Stimulated activated effector memory CD8-positive, alpha-beta T cell treated with anti-CD3 and anti-CD28 coated beads, Interleukin-12 subunit alpha, Interleukin-12 subunit beta, amount 100 ng/mL, for 72 hours (primary cell): ENCODE results near the gene INVS.
"Not testable (repeated sequence)": the region's sequence is repeated elsewhere in the genome, so short reads cannot be mapped to it uniquely, and the experiment has no call there.

Source experiments
- ATAC-seq: fragments of 150-1000 bp; cut with Tn5 transposase; 2 replicates; pipeline ENCODE4 v1.10.0; 2021
- DNase-seq, 2 donors: peaks; one replicate each; pipeline ENCODE4 v3.0.0; 2021 to 2022; ENCODE audit warnings: low spot score in 2 of 2
- H3K27ac Mint-ChIP-seq: one replicate; pipeline ENCODE4 v1.8.0; 2022; ENCODE audit warnings: mild to moderate bottlenecking, mixed read lengths
- H3K36me3 Mint-ChIP-seq: one replicate; pipeline ENCODE4 v1.8.0; 2022; ENCODE audit warnings: mild to moderate bottlenecking, mixed read lengths
- H3K4me1 Mint-ChIP-seq: one replicate; pipeline ENCODE4 v1.8.0; 2022; ENCODE audit warnings: mixed read lengths
- H3K4me3 Mint-ChIP-seq: one replicate; pipeline ENCODE4 v1.8.0; 2022; ENCODE audit warnings: mild to moderate bottlenecking, mixed read lengths
- H3K9me3 Mint-ChIP-seq: one replicate; pipeline ENCODE4 v1.8.0; 2022; ENCODE audit warnings: mixed read lengths

The INVS gene

DNA sequence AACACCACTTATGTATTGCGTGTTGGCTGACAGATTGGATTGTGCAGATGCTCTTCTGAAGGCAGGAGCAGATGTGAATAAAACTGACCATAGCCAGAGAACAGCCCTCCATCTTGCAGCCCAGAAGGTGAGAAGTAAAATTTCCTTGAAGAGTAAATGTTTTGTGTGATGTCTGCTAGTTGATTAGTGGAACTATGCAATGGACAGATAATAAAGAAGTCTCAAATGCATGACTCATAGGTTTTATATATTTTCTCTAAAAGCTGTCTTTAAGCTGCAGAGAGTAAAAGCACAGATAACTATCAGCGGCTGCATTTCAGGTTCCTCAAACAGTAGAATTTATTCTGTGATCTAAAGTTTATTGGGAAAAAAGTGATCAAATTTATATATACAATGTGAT is 27.4 kb downstream of the INVS start:
- no peak overlapping the region for H3K4me3 Mint-ChIP-seq
- no peak for ATAC-seq
- no peaks in the 10 kb centered on the region for H3K4me1 Mint-ChIP-seq
- H3K27ac Mint-ChIP-seq, result no peak overlapping the region
- no peaks in the 10 kb centered on the region for H3K9me3 Mint-ChIP-seq
- peaks cover 36% of the 10 kb centered on the region for H3K36me3 Mint-ChIP-seq
- DNase-seq, result no peak

DNA sequence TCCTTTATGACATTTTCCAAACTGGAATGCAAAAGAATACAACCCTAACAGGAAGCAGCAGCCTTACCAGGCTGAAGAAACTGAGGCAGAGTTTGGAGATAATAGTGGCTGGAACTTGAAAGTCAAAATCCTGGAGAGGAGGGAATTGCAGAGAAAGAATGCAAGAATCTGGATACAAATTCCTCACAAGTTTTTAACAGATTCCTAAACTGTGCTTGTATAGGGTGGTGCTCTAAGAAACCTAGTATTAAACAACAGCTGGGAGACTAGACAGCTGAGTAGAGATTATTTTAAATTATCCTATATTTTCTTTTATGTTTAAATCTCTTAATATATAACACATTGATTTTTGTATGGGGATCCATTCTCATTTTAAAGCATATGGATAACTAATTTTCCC is 30.7 kb downstream of the INVS start:
- Mint-ChIP-seq H3K36me3 (peaks cover 36% of the 10 kb centered on the region), H3K27ac (no peak overlapping the region), H3K4me3 (no peak overlapping the region), H3K4me1 (peaks cover 9% of the 10 kb centered on the region), H3K9me3 (no peaks in the 10 kb centered on the region)
- DNase-seq (no peak), ATAC-seq (no peak)

DNA sequence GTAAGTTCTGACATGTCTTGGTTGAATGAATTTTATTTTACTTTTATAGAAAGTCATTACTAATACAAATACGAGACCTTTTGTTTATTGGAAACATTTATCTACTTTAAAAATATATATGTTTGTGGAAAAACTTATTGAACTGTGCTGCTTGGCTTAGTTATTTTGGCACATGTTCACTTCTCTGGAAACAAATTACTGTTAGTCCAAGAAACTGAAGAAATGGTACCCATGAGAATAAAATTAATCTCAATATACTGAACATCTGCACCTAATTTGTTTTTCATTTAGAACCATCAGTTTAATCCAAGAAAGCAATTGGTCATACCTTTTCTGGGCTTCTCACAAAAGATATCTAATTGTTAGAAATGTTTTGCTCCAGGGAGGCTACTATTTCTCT is 32.2 kb downstream of the INVS start:
- H3K27ac Mint-ChIP-seq, result no peak overlapping the region
- no peak for DNase-seq
- H3K4me1 Mint-ChIP-seq, result peaks cover 9% of the 10 kb centered on the region
- peaks cover 33% of the 10 kb centered on the region for H3K36me3 Mint-ChIP-seq
- no peak overlapping the region for H3K4me3 Mint-ChIP-seq
- no peak for ATAC-seq
- no peaks in the 10 kb centered on the region for H3K9me3 Mint-ChIP-seq

DNA sequence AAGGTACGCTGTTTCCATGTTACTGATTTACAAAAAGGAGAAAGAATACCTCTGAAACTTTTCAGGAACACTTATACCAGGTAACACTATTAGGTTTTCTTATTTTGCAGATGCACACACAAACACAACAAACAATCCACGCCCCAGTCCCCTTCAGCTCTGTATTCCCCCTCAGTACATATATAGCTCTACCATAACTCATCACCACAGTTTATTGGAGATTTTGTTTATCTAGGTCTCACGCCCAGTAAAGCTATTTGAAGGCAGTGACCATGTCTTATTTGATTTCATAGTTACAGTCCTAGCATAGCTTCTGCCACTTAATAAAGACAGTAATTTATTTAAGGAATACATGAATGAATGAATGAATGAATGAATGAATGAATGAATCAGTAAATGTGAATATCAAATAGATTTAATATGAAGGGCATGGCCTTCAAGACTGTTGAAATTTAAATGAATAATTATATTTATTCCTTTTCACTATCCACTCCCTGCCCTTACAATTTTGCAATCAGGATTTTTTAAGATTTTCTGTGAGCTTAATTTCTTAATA is 32.9 kb downstream of the INVS start:
- DNase-seq (no peak), ATAC-seq (no peak)
- peaks cover 9% of the 10 kb centered on the region for H3K4me1 Mint-ChIP-seq
- peaks cover 26% of the 10 kb centered on the region for H3K36me3 Mint-ChIP-seq
- no peak overlapping the region for H3K4me3 Mint-ChIP-seq
- no peak overlapping the region for H3K27ac Mint-ChIP-seq
- H3K9me3 Mint-ChIP-seq, result no peaks in the 10 kb centered on the region

DNA sequence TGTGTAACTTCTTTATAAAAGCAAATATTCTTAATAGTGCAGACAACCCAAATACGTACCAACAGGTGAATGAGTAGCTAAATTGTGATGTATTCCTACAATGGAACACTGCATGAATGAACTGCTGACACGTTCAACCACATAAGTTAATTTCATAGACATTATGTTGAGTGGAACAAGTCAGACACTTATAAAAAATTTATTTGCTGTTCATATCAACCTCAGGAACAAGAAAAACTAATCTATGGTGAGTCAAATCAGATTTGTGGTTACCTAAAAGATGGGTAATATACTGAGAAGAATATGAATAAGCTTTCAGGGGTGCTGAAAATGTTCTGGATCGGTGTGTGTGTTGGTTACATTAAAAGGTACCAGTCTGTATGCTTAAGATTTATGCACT is 35.7 kb downstream of the INVS start:
- DNase-seq (no peak), ATAC-seq (peak; percentile 86)
- Mint-ChIP-seq H3K9me3 (no peaks in the 10 kb centered on the region), H3K4me3 (no peak overlapping the region), H3K27ac (no peak overlapping the region), H3K4me1 (peaks cover 9% of the 10 kb centered on the region), H3K36me3 (peaks cover under 1% of the 10 kb centered on the region)

DNA sequence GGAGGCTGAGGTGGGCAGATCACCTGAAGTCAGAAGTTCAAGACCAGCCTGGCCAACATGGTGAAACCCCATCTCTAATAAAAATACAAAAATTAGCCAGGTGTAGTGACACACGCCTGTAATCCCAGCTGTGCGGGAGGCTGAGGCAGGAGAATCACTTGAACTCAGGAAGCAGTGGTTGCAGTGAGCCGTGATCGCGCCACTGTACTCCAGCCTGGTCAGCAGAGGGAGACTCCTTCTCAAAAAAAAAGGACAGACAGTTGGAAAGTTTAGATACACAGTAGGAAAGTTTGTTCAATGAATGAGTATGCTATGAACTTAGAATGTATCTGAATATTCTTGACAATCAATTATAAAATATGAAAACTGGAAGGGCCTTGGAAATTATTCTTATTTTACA is 37.8 kb downstream of the INVS start:
- not testable (repeated sequence) for H3K4me1 Mint-ChIP-seq, DNase-seq, H3K9me3 Mint-ChIP-seq, H3K27ac Mint-ChIP-seq, H3K4me3 Mint-ChIP-seq, ATAC-seq, H3K36me3 Mint-ChIP-seq

DNA sequence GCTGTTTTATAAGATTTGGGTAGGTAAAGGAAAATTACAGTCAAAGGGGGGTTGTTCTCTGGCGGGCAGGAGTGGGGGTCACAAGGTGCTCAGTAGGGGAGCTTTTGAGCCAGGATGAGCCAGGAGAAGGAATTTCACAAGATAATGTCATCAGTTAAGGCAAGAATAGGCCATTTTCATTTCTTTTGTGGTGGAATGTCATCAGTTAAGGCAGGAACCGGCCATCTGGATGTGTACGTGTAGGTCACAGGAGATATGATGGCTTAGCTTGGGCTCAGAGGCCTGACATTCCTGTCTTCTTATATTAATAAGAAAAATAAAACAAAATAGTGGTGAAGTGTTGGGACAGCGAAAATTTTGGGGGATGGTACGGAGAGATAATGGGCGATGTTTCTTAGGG is 41.3 kb downstream of the INVS start:
- H3K4me3 Mint-ChIP-seq, H3K36me3 Mint-ChIP-seq, ATAC-seq, H3K27ac Mint-ChIP-seq, H3K4me1 Mint-ChIP-seq, H3K9me3 Mint-ChIP-seq, DNase-seq: not testable (repeated sequence)

DNA sequence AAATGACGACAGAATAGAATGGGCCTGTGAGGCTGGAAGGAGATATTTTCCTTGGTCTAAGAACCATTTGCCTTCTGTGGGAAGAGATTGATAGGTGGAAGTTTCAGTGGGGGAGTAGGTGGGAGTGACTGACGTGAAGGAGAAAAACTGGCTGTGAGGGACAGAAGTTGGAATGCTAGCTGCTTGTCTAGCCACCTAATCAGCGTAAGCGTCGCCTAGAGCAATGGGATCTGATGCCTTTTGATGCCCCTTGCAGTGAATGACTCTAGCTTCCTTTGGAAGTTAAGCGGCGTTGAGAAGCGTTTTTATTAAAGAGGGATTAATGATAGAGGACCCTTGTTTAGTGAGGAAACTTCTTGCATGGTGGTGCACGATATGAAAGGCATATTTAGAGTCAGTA is 42.8 kb downstream of the INVS start:
- H3K36me3 Mint-ChIP-seq, H3K9me3 Mint-ChIP-seq, H3K4me3 Mint-ChIP-seq, DNase-seq, H3K27ac Mint-ChIP-seq, ATAC-seq: not testable (repeated sequence)
- peaks cover 19% of the 10 kb centered on the region for H3K4me1 Mint-ChIP-seq

DNA sequence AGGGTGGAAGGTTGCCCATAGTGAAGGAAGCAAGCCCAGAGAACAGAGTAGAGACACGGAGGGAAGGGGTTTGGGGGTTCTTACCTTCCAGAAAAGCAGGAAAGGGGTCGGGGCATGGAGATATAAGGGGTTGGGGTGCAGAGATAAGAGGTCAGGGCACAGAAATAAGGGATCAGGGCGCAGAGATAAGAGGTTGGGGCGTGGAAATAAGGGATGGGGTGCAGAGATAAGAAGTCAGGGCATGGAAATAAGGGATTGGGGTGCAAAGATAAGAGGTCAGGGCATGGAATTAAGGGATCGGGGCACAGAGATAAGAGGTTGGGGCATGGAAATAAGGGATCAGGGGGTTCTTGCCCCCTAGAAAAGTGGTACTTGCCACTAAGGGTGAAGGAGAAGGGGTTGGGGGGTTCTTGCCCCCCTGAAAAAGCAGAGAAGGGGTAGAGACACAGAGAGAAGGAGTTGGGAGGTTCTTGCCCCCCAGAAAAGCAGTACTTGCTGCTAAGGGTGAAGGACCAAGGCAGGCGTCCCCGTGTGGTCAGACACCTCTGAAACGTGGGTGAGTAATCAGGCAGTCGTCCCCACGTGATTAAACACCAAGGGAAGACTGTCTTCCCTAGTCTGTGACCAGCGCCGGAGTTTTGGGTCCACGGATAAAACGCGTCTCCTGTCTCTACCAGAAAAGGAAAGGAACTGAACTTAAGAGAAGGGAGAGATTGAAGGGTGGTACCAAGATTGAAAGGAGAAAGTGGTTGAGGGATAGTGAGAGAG is 46.3 kb downstream of the INVS start:
- DNase-seq, H3K9me3 Mint-ChIP-seq, H3K4me3 Mint-ChIP-seq, ATAC-seq, H3K36me3 Mint-ChIP-seq: not testable (repeated sequence)
- Mint-ChIP-seq H3K27ac (peak overlapping the region; percentile 7), H3K4me1 (peaks cover 19% of the 10 kb centered on the region)

DNA sequence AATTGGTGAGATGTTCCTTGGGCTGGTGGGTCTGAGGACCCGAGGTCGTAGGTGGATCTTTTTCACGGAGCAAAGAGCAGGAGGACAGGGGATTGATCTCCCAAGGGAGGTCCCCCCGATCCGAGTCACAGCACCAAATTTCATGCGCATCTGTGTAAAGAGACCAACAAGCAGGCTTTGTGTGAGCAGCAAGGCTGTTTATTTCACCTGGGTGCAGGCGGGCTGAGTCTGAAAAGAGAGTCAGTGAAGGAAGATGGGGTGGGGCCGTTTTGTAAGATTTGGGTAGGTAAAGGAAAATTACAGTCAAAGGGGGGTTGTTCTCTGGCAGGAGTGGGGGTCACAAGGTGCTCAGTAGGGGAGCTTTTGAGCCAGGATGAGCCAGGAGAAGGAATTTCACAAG is 46.9 kb downstream of the INVS start:
- not testable (repeated sequence) for H3K36me3 Mint-ChIP-seq, H3K4me3 Mint-ChIP-seq, DNase-seq, H3K9me3 Mint-ChIP-seq, ATAC-seq
- peaks cover 19% of the 10 kb centered on the region for H3K4me1 Mint-ChIP-seq
- H3K27ac Mint-ChIP-seq, result peak overlapping the region; percentile 7

DNA sequence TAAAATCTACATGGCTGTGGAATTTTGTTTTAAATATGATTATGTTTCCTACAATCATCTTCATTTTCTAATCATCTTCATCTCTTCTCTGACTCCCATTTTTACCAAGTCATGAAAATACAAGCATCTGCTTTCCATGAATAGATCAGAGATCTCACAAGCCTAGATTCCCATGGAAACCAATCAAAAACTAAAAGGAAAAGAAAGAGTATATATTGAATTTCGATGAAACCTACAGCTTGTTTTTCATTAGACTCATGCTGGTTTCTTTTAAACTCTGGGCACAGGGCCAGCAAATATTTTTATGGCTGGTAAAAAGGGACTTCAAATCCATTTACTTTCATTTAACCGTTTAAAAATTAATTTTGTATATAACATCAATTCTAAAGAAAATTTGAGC is 51.2 kb downstream of the INVS start:
- Mint-ChIP-seq H3K4me1 (peaks cover 10% of the 10 kb centered on the region), H3K27ac (no peak overlapping the region), H3K4me3 (no peak overlapping the region), H3K9me3 (no peaks in the 10 kb centered on the region), H3K36me3 (no peaks in the 10 kb centered on the region)
- DNase-seq (no peak), ATAC-seq (no peak)

DNA sequence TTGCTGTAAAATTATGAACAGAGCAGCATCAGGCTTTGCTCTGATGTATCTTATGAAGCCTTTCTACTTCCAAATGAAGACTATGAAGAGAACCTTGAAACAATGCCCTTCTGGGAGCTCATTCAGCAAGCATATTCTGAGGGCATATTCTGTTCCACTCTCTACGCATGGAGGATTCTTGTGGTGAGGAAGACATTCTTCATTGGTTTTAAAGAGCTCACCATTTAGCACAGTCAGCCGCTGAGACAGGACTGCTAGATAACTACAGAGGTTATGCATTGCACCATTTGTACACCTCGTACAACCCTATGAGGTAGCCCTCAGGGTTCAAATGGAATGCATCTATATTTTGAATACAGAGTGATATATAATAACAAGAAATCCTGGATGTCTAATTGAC is 61.0 kb downstream of the INVS start:
- H3K4me1 Mint-ChIP-seq, result no peaks in the 10 kb centered on the region
- DNase-seq, result no peak
- H3K36me3 Mint-ChIP-seq, result no peaks in the 10 kb centered on the region
- no peak overlapping the region for H3K27ac Mint-ChIP-seq
- H3K9me3 Mint-ChIP-seq, result no peaks in the 10 kb centered on the region
- H3K4me3 Mint-ChIP-seq, result no peak overlapping the region
- no peak for ATAC-seq

DNA sequence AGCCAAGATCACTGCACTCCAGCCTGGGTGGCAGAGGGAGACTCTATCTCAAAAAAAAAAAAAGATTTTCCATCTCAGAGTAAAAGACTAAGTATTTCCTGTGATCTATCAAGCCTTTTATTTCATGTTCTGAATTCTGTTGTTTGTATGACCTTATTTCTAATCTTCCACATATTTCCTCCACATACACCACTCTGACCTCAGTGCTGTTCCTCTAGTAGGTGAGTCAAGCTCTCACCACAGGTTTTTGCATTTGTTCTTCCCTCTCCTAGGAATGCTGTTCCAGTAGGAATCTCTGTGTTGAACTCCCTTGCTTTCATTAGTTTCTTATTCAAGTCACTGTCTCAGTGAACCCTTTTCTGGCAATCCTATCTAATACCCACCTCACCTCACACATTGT is 68.1 kb downstream of the INVS start:
- no peaks in the 10 kb centered on the region for H3K36me3 Mint-ChIP-seq
- peaks cover 3% of the 10 kb centered on the region for H3K9me3 Mint-ChIP-seq
- H3K4me1 Mint-ChIP-seq, result no peaks in the 10 kb centered on the region
- DNase-seq (no peak), ATAC-seq (no peak)
- H3K4me3 Mint-ChIP-seq, result no peak overlapping the region
- no peak overlapping the region for H3K27ac Mint-ChIP-seq

DNA sequence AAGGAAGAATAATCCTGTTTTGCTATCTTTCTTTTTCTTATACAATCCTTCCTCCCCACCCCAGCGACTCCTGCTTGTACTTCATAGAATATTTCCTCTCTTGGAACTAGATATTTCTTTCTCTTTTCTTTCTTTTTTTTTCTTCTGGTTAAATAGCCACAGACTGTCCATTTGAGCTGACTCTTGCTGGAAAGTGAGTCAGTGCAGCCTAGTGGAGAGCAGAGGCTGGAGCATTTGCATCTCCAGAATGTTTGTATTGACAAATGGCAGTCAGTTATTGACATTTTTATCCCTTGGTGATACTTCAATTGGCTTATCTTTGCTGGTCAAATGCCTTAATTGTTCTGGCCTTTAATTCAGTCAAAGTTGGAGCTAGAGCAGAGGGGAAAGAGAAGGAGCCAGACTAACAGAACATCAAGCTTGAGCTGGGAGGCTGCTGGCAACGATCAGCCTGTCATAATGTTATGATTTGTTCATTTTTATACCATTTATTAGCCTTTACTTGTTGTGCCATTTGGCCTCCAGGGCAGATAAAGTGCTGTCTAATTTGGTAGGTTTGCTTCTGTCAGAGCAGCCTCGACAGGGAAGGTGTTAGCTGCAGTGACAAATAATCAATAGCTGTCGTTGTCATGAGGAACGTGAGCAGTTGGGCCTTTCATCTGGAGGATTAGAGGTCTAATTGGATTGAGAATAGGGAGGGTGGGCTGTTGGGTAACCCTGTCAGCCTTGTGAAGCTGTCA is 69.0 kb downstream of the INVS start:
- Mint-ChIP-seq H3K9me3 (peaks cover 3% of the 10 kb centered on the region), H3K36me3 (peaks cover 1% of the 10 kb centered on the region), H3K27ac (no peak overlapping the region), H3K4me1 (no peaks in the 10 kb centered on the region), H3K4me3 (no peak overlapping the region)
- DNase-seq, result no peak
- no peak for ATAC-seq

DNA sequence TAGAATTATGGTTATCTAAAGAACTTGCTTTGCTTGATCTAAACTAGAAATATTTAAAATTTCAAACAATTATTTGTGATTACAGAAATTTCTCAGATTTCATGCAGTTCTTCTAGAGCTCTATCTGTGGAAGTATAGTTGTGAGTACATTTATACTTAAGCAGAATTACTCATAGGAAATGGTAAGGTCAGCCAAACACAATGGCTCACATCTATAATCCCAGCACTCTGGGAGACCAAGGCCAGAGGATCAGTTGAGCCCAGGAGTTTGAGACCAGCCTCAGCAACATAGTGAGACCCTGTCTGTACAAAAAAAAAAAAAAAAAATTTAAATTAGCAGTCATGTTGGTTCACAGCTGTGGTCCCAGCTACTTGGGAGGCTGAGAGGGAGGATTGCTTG is 71.0 kb downstream of the INVS start:
- H3K9me3 Mint-ChIP-seq, result peaks cover 8% of the 10 kb centered on the region
- DNase-seq, result no peak
- peaks cover 5% of the 10 kb centered on the region for H3K36me3 Mint-ChIP-seq
- no peak for ATAC-seq
- no peak overlapping the region for H3K4me3 Mint-ChIP-seq
- H3K27ac Mint-ChIP-seq, result no peak overlapping the region
- H3K4me1 Mint-ChIP-seq, result no peaks in the 10 kb centered on the region

DNA sequence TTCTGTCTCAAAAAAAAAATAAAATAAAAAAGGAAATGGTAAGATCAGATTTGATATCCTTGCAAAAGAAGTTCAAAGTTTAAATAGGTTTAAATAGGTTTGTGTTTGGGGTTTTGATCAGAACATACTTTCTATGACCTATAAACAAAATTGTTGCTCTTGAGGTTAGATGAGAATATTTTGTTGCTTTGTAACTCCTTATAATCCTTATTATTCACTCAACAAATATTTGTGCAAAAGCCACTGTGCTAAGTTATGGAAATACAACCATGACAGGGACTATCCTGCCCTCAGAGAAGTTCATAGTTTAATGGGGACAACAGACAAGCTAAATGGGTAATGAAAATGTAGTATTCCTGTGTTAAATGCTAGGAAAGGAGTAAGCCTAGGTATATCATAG is 71.5 kb downstream of the INVS start:
- DNase-seq (no peak), ATAC-seq (no peak)
- H3K4me3 Mint-ChIP-seq, result no peak overlapping the region
- peaks cover 5% of the 10 kb centered on the region for H3K36me3 Mint-ChIP-seq
- H3K27ac Mint-ChIP-seq, result no peak overlapping the region
- peaks cover 8% of the 10 kb centered on the region for H3K9me3 Mint-ChIP-seq
- H3K4me1 Mint-ChIP-seq, result no peaks in the 10 kb centered on the region
